ENCODE measurements around the gene LTBP1.

Gene LTBP1

DNA sequence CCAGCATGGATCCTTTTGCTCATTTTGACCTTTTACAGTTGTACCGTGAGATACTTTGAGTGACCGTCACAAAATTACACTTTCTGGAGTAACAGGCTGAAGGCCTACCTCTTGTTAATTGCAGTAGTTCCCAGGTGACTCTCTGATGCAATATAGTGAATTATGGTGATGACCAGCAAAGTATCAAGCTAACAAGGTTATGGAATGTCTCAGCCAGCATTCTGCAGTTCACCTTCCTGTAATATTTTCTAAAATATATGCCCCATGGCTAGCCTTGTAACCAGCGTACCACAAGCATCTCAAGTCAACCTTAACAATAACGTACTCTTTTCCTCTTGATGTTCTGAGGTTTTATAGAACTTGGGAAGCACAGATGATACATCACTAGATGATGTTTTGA lies 234.7 kb downstream of the LTBP1 start:
- POLR2A ChIA-PET = no interaction called here
- TF ChIP-seq CTCF (IDR thresholded peaks at IDR 0.05; ENCODE audit: insufficient read depth, low read length, missing control alignments) = no peak
- DNase-seq (ENCODE audit: low read depth, low spot score) = no peak
- CTCF ChIA-PET = interaction anchor here (1.5 kb wide), 1 partner anchor 13 kb away, joined by 5 read pairs; no protein-coding TSS in a partner anchor
- no peak overlapping the region for H3K4me3 ChIP-seq (ENCODE audit: low read depth, low read length)

DNA sequence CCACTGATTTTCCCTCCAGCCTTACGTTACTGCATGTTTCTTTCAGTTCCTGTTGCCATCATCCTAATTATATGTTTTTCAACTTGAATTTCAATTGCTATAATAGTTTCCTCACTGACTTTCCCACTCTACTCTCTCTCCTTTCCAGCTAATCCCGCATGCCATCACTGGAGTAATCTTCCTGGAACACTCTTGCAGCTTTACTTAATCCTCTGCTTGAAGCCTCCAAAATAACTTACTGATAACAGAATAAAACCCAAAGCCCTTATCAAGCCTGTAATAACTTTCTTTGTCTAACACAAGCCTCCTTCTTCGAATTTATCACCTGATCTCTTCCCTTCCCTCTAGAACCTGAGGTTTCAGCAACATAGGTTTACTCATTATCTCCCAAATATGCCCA lies 237.3 kb downstream of the LTBP1 start:
- POLR2A ChIA-PET = no interaction called here
- no peak for DNase-seq (ENCODE audit: low read depth, low spot score)
- H3K4me3 ChIP-seq (ENCODE audit: low read depth, low read length) = no peak overlapping the region
- no peak for TF ChIP-seq CTCF (IDR thresholded peaks at IDR 0.05; ENCODE audit: insufficient read depth, low read length, missing control alignments)
- CTCF ChIA-PET = no interaction called here

DNA sequence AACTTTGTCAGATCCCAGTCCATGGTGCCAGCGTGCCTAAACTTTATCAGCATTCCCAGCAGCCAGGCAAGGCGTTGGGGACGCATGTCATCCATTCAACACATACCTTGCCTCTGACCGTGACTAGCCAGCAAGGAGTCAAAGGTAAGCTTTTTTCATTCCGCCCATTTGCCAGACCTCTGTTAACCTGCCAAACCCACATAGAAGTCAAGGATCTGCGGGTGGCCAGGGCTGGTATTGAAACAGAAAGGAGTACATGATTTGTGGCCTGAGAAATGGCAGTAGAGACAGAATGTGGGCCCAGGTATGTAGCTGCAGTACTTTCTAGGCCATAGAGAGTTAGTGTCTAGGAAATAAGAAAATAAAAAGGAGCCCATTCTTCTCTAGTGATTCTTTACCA lies 240.2 kb downstream of the LTBP1 start:
- TF ChIP-seq CTCF (IDR thresholded peaks at IDR 0.05; ENCODE audit: insufficient read depth, low read length, missing control alignments) = no peak
- DNase-seq (ENCODE audit: low read depth, low spot score) = no peak
- H3K4me3 ChIP-seq (ENCODE audit: low read depth, low read length) = no peak overlapping the region
- CTCF ChIA-PET = interaction anchor here (1.4 kb wide), 1 partner anchor 18 kb away, joined by 5 read pairs; no protein-coding TSS in a partner anchor
- POLR2A ChIA-PET = no interaction called here

- TF ChIP-seq CTCF (IDR thresholded peaks at IDR 0.05; ENCODE audit: insufficient read depth, low read length, missing control alignments) = no peak
- DNase-seq (ENCODE audit: low read depth, low spot score) = no peak
- no peak overlapping the region for H3K4me3 ChIP-seq (ENCODE audit: low read depth, low read length)
- POLR2A ChIA-PET = no interaction called here
- CTCF ChIA-PET = interaction anchor here (1.0 kb wide), 1 partner anchor 20 kb away, joined by 3 read pairs; no protein-coding TSS in a partner anchor
These were observed 242.0 kb downstream of the LTBP1 start for GRCh38 chr2:33188799-33189198.

DNA sequence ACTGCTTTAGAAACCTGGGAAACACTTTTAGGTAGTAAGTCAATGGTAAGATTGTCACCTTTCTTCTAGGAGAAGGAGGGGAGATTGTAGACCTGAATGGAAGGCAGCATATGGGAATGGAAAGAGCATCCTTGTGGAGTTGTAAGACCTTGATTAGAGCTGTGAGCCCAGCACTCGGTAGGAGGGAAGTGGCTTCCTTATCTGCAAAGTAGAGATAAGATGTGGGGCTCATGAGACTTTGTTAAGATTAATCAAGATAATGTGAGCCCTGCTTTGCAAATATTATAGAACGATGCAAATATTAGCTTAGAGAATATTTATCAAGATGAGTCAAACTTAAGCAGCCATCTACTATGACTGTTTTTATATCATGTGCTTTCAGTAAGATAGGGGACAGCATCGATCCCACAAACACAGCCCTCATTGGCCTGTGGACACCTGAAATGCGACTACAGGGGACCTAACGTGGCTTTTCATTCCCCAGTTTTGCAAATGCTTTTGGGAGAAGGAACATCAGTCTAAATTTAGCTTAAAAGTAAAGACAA lies 243.7 kb downstream of the LTBP1 start:
- CTCF ChIA-PET = interaction anchor here (1.4 kb wide), 1 partner anchor 12 kb away, joined by 4 read pairs; no protein-coding TSS in a partner anchor
- DNase-seq (ENCODE audit: low read depth, low spot score) = no peak
- TF ChIP-seq CTCF (IDR thresholded peaks at IDR 0.05; ENCODE audit: insufficient read depth, low read length, missing control alignments) = no peak
- POLR2A ChIA-PET = no interaction called here
- no peak overlapping the region for H3K4me3 ChIP-seq (ENCODE audit: low read depth, low read length)

DNA sequence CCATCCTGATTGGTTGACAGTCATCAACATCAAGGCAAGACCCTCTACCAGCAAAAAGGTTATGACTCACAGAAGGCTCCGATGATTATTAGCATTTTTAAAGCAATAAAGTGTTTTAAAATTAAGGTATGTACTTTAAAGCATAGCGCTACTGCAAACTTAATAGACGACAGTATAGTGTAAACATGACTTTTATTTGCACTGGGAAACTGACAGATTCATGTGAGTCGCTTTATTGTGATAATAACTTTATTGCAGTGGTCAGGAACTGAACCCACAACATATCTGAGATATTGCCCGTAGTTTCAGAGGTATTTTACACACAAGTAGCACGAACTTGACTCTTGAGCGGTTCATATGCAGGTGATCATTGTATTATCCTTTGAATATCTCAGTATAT lies 249.1 kb downstream of the LTBP1 start:
- no peak overlapping the region for H3K4me3 ChIP-seq (ENCODE audit: low read depth, low read length)
- POLR2A ChIA-PET = no interaction called here
- no peak for TF ChIP-seq CTCF (IDR thresholded peaks at IDR 0.05; ENCODE audit: insufficient read depth, low read length, missing control alignments)
- no peak for DNase-seq (ENCODE audit: low read depth, low spot score)
- CTCF ChIA-PET = no interaction called here
